ENCODE measurements around the gene NAA80. TPM values are rescaled to one million over a fixed set of nuclear protein-coding genes. Genes with fewer than 3 reads are reported as not detected.
"Not testable (repeated sequence)": the region's sequence is repeated elsewhere in the genome, so short reads cannot be mapped to it uniquely, and the experiment has no call there.

NAA80 gene
- polyA plus RNA-seq, 1 donor from 2014 or later: 4.6 TPM

DNA sequence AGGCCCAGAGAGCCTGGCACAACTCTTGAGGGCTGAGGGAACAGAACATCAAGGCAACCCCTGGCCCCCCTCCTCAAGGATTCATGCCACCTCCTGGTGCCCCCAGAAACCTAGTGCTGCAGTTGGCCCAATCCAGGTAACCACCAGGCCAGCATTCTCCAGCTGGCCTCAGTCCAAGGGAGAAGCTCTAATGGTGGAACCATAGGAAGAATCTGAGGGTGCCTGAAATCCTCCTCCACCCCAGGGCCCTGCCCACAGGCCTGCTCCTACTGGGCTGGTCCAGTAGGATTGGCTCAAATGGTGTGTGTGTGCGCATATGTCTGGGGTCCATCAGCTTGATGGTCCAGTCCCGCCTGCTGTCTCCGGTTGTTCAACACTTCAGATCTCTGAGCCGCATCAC lies 15.6 kb upstream of the NAA80 start:
- H3K9me3 ChIP-seq (ENCODE audit: low read length): no peaks in the 10 kb centered on the region
- H3K79me2 ChIP-seq (replicated peaks; ENCODE audit: insufficient read depth, low read length): peaks cover 13% of the 10 kb centered on the region
- no peaks in the 10 kb centered on the region for H3K36me3 ChIP-seq (ENCODE audit: insufficient read depth, low read length)
- no peak for TF ChIP-seq MXI1 (conservative IDR thresholded peaks at IDR 0.05; ENCODE audit: poor library complexity, severe bottlenecking)
- TF ChIP-seq, protein P1, sequence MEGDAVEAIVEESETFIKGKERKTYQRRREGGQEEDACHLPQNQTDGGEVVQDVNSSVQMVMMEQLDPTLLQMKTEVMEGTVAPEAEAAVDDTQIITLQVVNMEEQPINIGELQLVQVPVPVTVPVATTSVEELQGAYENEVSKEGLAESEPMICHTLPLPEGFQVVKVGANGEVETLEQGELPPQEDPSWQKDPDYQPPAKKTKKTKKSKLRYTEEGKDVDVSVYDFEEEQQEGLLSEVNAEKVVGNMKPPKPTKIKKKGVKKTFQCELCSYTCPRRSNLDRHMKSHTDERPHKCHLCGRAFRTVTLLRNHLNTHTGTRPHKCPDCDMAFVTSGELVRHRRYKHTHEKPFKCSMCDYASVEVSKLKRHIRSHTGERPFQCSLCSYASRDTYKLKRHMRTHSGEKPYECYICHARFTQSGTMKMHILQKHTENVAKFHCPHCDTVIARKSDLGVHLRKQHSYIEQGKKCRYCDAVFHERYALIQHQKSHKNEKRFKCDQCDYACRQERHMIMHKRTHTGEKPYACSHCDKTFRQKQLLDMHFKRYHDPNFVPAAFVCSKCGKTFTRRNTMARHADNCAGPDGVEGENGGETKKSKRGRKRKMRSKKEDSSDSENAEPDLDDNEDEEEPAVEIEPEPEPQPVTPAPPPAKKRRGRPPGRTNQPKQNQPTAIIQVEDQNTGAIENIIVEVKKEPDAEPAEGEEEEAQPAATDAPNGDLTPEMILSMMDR (IDR thresholded peaks at IDR 0.05; ENCODE audit: poor library complexity, severe bottlenecking): no peak
- no peaks in the 10 kb centered on the region for H3K9me2 ChIP-seq (ENCODE audit: insufficient read depth, low read length)
- no peak overlapping the region for H3K4me3 ChIP-seq (ENCODE audit: low read length)
- no peak overlapping the region for H3K27ac ChIP-seq (ENCODE audit: low read length)
- H3K9ac ChIP-seq (ENCODE audit: low read length): no peak overlapping the region
- H3F3A ChIP-seq (ENCODE audit: insufficient read depth, low read length, poor library complexity, severe bottlenecking): no peaks in the 10 kb centered on the region
- no peak overlapping the region for H3K4me2 ChIP-seq (ENCODE audit: low read length)
- no peaks in the 10 kb centered on the region for H4K20me1 ChIP-seq (ENCODE audit: insufficient read depth)
- no peaks in the 10 kb centered on the region for H3K27me3 ChIP-seq (ENCODE audit: insufficient read depth, low read depth, low read length)
- H2AFZ ChIP-seq (ENCODE audit: low read depth, low read length): no peak overlapping the region

DNA sequence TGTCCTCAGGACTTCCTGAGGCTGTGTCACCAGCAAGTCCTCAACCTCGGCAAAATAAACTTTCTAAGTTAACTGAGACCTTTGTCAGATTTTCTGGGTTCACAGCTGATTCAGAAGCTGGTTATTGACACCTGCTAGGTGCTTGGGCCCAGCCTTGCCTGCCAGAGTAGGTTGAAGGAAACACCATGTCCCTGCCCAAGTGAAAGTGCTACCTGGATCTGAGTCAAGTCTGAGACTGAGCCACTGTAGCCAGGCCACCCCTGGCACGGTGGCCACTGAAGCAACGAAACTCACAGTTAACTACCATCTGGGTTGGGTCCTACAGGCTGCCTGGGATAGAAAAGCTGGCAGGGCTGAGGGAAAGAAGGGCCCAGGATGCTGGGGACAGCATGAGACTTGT lies 15.1 kb upstream of the NAA80 start:
- Histone ChIP-seq H3K9ac (ENCODE audit: low read length) (no peak overlapping the region), H3K9me2 (ENCODE audit: insufficient read depth, low read length) (no peaks in the 10 kb centered on the region), H3K27me3 (ENCODE audit: insufficient read depth, low read depth, low read length) (no peaks in the 10 kb centered on the region), H3K27ac (ENCODE audit: low read length) (no peak overlapping the region), H4K20me1 (ENCODE audit: insufficient read depth) (no peaks in the 10 kb centered on the region), H3K79me2 (replicated peaks; ENCODE audit: insufficient read depth, low read length) (peaks cover 8% of the 10 kb centered on the region), H3K4me3 (ENCODE audit: low read length) (no peak overlapping the region), H3K4me2 (ENCODE audit: low read length) (no peak overlapping the region), H2AFZ (ENCODE audit: low read depth, low read length) (no peak overlapping the region), H3K9me3 (ENCODE audit: low read length) (no peaks in the 10 kb centered on the region), H3K36me3 (ENCODE audit: insufficient read depth, low read length) (no peaks in the 10 kb centered on the region), H3F3A (ENCODE audit: insufficient read depth, low read length, poor library complexity, severe bottlenecking) (no peaks in the 10 kb centered on the region)
- no peak for TF ChIP-seq MXI1 (conservative IDR thresholded peaks at IDR 0.05; ENCODE audit: poor library complexity, severe bottlenecking)
- TF ChIP-seq TAF1 (IDR thresholded peaks at IDR 0.05; ENCODE audit: low read depth): no peak
- TF ChIP-seq POLR2AphosphoS5 (IDR thresholded peaks at IDR 0.05): no peak
- TF ChIP-seq, protein P1 (IDR thresholded peaks at IDR 0.05; ENCODE audit: poor library complexity, severe bottlenecking): no peak
- TF ChIP-seq SMC3 (conservative IDR thresholded peaks at IDR 0.05; ENCODE audit: poor library complexity): no peak

DNA sequence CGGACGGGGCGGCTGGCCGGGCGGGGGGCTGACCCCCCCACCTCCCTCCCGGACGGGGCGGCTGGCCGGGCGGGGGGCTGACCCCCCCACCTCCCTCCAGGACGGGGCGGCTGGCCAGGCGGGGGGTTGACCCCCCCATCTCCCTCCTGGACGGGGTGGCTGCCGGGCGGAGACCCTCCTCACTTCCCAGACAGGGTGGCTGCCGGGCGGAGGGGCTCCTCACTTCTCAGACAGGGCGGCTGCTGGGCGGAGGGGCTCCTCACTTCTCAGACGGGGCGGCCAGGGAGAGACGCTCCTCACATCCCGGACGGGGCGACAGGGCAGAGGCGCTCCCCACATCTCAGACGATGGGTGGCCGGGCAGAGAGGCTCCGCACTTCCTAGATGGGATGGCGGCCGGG lies 12.8 kb upstream of the NAA80 start:
- H3K4me2 ChIP-seq (ENCODE audit: low read length); H3F3A ChIP-seq (ENCODE audit: insufficient read depth, low read length, poor library complexity, severe bottlenecking); H3K79me2 ChIP-seq (replicated peaks; ENCODE audit: insufficient read depth, low read length); H3K36me3 ChIP-seq (ENCODE audit: insufficient read depth, low read length); H3K27me3 ChIP-seq (ENCODE audit: insufficient read depth, low read depth, low read length); H3K9ac ChIP-seq (ENCODE audit: low read length); H3K9me2 ChIP-seq (ENCODE audit: insufficient read depth, low read length); H3K9me3 ChIP-seq (ENCODE audit: low read length); H3K27ac ChIP-seq (ENCODE audit: low read length); H3K4me3 ChIP-seq (ENCODE audit: low read length); H2AFZ ChIP-seq (ENCODE audit: low read depth, low read length); H4K20me1 ChIP-seq (ENCODE audit: insufficient read depth): not testable (repeated sequence)

DNA sequence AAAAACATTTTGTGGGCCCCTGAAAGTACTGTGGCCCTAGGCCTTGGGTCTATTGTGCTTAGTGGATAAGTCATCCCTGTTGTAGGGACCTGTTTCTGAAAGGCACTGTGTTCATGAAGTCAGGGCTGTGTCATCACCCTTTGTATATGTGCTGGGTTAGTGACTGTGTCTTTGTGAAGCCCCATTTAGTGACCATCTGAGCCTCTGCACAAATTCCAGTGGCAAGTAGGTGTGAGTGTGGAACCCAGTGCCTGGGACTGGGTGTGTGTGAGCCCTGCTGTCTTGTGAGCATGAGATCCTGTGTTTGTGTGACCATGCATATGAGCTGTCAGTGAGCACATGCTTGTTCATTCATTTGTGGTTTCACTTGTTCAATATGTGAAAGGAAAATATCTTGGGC lies 5.4 kb upstream of the NAA80 start:
- no peaks in the 10 kb centered on the region for H3K9me3 ChIP-seq (ENCODE audit: low read length)
- no peaks in the 10 kb centered on the region for H3F3A ChIP-seq (ENCODE audit: insufficient read depth, low read length, poor library complexity, severe bottlenecking)
- H4K20me1 ChIP-seq (ENCODE audit: insufficient read depth): no peaks in the 10 kb centered on the region
- no peak overlapping the region for H2AFZ ChIP-seq (ENCODE audit: low read depth, low read length)
- H3K4me2 ChIP-seq (ENCODE audit: low read length): no peak overlapping the region
- no peaks in the 10 kb centered on the region for H3K79me2 ChIP-seq (replicated peaks; ENCODE audit: insufficient read depth, low read length)
- H3K9ac ChIP-seq (ENCODE audit: low read length): no peak overlapping the region
- no peaks in the 10 kb centered on the region for H3K36me3 ChIP-seq (ENCODE audit: insufficient read depth, low read length)
- H3K27ac ChIP-seq (ENCODE audit: low read length): no peak overlapping the region
- H3K9me2 ChIP-seq (ENCODE audit: insufficient read depth, low read length): no peaks in the 10 kb centered on the region
- H3K27me3 ChIP-seq (ENCODE audit: insufficient read depth, low read depth, low read length): no peaks in the 10 kb centered on the region
- H3K4me3 ChIP-seq (ENCODE audit: low read length): no peak overlapping the region
- TF ChIP-seq EP300 (conservative IDR thresholded peaks at IDR 0.05; ENCODE audit: poor library complexity, severe bottlenecking) (no peak), MXI1 (conservative IDR thresholded peaks at IDR 0.05; ENCODE audit: poor library complexity, severe bottlenecking) (no peak), EZH2 (IDR thresholded peaks at IDR 0.05; ENCODE audit: borderline replicate concordance, insufficient read depth, low read length, poor library complexity, severe bottlenecking) (no peak), POLR2AphosphoS5 (IDR thresholded peaks at IDR 0.05) (no peak), SMC3 (conservative IDR thresholded peaks at IDR 0.05; ENCODE audit: poor library complexity) (no peak), TAF1 (IDR thresholded peaks at IDR 0.05; ENCODE audit: low read depth) (no peak), RAD21 (conservative IDR thresholded peaks at IDR 0.05) (no peak)
- TF ChIP-seq, protein P1 (IDR thresholded peaks at IDR 0.05; ENCODE audit: poor library complexity, severe bottlenecking): no peak

Data from neural cell (in vitro differentiated cells).